ENCODE data around the gene INTS15.
"Not testable (repeated sequence)": the region's sequence is repeated elsewhere in the genome, so short reads cannot be mapped to it uniquely, and the experiment has no call there.

INTS15 gene

DNA sequence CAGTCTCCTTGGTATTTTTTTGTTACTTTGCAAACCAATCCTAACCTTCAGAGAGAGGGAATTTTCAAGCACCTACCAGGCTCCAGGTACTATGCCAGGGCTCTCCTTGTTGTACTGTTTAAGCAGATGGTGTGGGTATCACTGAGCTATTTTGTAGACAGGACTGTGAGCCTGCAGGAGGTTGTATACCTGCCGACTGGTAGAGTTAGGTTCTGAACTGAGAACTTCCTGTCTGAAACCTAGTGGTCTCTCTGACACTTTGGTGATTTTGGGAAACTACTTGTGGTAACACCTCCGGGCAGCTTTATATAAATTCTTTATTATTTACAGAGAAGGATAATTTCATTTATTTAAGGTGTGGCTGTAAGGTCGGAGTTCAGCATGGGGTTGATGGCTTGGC is 30.1 kb downstream of the INTS15 start:
- no peak for DNase-seq

DNA sequence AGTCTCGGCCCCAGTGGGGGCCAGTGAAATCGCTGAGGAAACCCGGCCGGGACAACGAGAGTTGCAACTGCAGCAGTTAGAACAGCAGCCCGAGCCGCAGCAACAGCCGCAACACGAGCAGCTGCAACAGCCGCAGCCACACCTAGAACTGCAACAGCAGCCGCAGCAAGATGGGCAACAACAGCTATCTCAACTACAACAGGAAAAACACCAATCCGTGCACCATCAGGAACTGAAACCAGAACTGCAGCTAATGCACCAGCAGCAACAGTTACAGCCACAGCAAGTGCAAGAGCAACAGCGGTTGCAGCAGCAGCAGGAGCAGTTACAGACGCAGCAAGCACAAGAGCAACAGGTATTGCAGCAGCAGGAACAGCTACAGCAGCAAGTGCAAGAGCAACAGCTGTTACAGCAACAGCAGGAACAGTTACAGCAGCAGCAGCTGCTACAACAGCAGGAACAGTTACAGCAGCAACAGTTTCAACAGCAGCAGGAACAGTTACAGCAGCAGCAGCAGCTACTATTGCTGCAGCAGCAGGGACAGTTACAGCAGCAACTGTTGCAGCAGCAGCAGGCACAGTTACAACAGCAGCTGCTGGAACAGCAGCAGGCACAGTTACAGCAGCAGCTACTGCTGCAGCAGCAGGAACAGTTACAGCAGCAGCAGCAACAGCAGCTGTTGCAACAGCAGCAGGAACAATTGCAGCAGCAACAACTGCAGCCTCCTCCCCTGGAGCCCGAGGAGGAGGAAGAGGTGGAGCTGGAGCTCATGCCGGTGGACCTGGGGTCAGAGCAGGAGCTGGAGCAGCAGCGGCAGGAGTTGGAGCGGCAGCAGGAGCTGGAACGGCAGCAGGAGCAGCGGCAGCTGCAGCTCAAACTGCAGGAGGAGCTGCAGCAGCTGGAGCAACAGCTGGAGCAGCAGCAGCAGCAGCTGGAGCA is 31.6 kb downstream of the INTS15 start:
- DNase-seq, result no peak

DNA sequence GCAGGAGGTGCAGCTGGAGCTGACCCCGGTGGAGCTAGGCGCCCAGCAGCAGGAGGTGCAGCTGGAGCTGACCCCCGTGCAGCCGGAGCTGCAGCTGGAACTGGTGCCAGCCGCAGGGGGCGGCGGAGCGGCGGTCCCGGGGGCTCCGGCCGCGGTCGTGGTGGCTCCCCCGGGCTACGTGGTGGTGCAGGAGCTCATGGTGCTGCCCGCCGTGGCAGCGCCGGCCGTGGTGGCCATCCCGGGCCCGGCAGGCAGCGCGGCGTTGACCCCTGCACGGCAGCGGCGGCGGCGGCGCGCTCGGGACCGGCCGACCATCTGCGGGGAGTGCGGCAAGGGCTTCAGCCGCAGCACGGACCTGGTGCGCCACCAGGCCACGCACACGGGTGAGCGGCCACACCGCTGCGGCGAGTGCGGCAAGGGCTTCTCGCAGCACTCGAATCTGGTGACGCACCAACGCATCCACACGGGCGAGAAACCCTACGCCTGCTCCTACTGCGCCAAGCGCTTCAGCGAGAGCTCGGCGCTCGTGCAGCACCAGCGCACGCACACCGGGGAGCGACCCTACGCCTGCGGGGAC is 32.4 kb downstream of the INTS15 start:
- no peak for DNase-seq

DNA sequence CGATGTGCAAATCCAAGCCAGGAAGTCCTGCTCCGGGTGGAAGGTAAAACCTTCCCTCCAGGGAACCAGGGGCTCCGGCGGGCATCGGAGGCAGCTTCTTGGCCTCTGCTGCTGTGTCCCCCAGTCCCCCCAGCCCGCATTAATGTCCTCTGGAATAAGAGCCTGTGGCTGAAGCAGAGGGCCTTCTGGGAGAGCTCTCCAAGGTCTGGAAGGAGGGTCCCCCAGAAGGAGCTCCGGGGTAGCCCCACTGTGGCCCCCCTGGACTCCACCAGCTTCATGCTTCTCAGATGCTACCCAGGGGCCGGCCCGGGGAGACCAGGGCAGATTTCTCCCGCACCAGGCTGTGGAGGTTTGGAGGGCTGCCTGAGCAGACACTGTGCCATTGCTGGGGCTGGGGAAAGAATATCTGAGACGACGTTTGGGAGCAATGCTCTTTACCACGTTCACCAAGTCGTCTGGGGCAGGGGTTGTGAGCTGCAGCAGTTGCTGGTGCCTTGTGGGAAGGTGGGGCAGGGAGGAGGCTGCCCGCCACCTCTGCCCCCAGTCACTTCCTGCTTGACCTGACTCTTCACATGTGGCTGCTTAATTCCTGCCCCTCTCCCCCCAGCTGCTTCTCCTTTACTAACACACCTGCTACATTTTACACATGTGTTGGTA is 33.9 kb downstream of the INTS15 start:
- no peak for DNase-seq

DNA sequence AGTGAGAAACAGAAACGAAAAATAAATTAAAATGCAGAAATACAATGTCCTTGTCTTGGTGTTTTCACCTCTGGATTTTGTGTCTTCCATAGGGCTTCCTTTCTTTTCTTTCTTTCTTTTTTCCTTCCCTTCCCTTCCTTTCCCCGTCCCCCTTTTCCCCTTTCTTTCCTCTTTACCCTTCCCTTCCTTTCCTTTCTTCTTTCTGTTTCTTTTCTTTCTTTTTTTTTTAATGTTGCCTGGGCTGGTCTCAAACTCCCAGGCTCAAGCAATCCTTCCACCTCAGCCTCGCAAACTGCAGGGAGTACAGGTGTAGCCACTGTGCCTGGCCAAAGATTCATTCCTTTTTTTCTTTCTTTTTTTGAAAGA is 34.4 kb downstream of the INTS15 start:
- no peak for DNase-seq

DNA sequence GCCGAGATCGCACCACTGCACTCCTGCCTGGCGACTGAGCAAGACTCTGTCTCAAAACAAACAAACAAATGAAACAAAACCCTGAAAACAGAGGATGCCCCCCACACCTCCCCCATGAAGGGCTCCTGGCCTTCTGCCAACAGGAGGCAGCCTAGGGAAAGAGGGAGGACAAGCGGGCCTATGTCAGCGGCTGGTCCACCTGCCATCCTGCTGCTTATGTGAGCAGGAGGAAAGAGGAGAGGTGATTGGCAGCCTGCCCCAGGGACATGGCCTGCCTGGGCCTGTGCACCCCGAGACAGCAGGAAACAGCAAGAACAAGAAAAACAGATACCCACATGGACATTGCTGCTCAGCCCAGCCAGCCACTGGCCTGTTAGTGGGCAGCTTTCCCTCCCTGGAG is 38.2 kb downstream of the INTS15 start:
- peak; percentile 35 for DNase-seq

DNA sequence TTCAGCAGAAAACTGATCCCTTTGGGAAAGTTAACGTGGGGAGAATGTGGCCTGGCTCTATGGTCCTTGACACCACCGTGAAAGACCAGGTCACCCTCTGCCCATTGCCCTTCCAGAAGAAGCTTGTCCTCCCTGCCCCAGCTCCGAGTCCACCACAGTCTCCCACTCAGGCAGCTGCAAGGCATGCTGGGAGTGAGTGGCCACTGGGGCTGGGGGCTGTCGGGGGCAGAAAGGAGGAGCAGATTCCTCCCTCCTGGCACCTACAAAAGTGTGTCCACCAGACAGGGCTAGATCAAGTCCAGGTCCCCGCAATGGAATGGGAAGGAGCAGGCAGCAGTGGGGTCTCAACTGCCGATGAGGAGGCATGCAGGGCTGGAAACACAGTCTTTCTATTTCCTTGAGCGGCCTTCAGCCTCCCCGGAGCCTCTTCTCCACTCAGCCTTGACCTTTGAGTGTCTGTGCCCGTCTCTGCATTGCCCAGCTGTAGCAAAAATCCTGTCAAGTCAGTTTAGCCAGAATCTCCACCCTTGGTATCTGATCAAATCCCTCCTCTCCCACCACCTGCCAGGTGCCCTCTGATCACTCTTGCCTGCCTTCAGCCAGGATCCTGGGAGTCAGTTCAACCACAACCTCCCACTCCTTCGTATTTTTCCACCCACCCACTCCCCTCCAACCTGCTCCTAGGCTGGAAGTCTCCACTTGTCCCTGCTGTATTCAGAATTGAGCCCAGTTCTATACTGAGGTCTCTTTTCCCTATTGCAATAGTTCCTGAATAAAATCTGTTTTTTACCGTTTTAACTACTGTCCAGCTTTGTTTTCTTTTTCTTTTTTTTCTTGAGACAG is 40.4 kb downstream of the INTS15 start:
- DNase-seq, result no peak

DNA sequence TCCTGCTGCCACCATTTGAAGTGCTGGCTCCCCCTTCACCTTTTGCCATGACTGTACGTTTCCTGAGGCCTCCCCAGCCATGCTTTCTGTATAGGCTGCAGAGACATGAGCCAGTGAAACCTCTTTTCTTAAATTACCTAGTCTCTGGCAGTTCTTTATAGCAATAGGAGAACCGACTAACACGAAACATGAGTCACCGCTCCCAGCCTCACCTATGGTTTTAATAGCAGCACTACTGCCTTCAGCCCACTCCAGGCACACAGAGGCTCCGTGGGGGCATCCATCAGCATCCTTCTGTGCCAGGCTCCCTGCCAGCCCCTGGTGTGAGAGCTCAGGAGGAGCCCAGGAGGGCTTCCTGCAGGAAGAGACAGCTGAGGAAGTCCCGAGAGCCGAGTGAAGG is 41.8 kb downstream of the INTS15 start:
- DNase-seq, result no peak

DNA sequence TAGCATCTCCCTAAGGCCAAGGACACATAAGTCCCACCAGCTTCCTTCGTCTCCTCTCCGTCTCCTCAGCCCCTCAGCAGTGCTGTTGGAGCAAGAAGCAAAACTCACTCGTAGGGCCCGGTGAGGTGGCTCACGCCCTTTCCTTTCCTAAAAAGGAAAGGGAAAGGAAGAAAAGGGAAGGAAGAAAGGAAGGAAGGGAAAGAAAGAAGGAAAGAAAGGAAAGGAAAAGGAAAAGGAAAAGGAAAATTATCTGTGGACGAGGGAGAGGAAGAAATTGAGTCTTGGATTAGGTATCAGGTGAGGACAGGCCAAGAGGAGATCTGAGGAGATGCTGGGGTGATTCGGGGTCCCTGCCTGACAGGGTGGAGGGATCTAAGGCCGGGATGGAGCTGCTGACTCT is 44.2 kb downstream of the INTS15 start:
- no peak for DNase-seq

DNA sequence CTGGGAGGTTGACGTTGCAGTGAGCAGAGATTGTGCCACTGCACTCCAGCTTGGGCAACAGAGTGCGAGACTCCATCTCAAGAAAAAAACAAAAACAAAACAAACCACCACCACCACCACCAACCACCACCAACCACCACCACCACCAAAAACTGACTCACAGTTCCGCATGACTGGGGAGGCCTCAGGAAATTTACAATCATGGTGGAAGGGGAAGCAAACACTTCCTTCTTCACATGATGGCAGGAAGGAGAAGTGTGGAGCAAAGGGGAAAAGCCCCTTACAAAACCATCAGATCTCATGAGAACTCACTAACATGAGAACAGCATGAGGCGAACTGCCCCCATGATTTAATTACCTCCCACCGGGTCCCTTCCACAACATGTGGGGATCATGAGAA is 45.1 kb downstream of the INTS15 start:
- not testable (repeated sequence) for DNase-seq

DNA sequence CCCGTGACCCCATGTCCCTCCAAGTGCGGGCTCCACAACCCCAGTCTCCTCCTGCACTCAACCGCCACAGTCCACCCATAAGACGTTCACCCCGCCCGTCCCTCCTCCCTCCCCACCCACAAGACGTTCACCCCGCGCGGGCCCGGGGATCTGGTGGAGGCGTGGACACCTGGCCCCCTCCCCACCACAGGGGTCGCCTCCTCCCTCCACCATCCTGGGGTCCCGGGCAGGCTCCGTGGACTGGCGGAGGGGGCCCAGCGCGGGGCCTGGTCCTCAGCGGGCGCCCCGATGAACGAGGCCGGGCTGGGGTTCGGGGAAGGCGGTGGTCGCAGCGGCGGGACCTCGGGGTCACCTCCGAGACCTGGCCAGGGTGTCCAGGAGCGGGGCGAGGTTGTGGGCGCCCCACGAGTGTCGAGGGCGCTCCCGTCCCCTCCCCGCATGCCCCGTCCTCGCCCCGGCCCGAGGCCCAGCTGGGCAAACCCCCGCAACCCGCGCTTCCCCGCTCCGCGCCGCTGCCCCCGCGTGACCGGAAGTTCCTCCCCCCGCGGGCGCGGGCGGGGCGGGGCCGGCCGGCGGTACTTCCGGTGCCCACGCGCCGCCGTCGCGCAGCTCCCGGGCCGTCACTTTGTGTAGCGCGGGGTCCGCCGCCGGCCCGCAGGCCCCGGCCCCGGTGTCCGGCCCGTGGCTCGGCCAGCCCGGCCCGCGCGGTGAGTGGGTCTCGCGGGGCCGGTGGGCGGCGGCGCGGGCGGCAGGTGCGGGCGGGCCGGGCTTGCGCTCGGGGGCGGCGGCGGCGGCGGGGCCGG is 47.1 kb downstream of the INTS15 start, which contains the start of gene ZNF316:
Gene ZNF316 (plus strand): TSS at position 578 of the 803 bp plus-strand sequence. CDS start 5,092 bp downstream, outside the sequence.
- peak; percentile 38 for DNase-seq

DNA sequence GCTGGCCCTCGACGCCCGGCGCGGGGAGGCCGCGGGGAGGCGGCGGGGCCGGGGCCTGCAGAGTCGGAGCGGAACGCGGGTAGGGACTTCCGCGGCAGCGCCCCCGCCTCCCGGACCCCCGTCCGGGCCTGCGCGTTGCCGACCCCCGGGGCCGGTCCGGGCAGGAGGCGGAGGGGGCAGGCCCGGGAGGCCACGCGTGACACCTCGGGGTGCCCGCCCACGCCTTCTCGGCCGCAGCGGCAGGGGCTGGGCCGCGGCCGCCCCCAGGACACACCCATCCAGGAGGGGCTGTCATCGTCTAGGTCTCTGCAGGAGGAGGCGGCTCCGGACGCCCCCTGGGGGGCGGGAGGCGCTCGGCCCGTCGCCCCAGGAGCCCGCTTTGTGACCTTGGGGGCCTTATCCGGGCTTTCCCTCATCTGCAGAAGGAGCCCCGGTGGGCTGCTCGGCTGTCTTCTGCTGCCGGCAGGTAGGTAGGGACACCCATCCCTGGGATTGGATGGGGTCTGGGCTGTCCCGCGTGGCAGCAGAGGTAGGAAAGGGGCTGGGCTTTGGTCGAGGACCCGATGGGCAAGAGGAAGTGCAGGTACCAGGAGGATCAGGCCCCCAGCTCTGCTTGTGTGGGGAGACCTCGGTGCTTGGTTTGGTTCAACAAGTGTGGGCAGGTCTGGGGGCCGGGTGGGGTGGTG is 47.9 kb downstream of the INTS15 start:
- peak; percentile 39 for DNase-seq

DNA sequence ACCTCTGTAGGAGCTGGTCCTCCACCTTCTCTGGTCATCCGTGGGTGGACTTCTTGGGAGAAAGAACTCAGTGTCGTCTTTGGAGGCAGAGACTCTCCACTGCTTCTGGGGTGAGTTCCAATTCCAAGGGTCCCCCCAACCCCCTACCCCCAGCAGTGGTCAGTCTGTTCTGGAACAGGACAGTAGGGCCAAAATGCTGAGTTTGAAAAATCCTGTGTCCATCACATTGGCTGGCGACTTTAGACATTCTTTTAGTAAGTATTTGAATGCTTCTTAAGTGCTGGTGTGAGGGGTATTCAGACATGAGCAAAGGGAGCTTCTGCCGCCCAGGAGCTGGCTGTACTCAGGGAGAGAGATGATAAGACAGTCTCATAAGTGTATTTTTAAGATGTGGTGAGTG is 49.2 kb downstream of the INTS15 start:
- DNase-seq, result no peak

DNA sequence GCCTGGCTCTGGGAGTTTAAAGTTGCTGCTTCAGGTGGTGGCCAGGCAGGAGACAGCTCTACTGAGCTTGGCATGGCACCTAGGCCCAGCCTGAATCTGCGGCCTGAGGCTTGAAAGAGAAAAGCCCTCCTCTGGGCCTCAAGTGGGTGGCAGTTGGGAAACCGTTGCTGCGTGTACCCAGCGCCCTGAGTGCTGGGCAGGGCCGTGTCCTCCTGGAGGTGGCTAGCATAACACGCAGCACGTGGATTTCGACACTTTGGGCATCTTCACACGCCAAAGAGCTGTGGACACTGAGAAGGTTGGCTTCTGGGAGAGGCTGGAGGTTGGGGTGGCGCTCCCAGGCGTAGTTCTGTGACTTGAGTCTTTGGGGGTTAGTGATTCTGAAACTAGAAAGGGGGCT is 49.8 kb downstream of the INTS15 start:
- no peak for DNase-seq

DNA sequence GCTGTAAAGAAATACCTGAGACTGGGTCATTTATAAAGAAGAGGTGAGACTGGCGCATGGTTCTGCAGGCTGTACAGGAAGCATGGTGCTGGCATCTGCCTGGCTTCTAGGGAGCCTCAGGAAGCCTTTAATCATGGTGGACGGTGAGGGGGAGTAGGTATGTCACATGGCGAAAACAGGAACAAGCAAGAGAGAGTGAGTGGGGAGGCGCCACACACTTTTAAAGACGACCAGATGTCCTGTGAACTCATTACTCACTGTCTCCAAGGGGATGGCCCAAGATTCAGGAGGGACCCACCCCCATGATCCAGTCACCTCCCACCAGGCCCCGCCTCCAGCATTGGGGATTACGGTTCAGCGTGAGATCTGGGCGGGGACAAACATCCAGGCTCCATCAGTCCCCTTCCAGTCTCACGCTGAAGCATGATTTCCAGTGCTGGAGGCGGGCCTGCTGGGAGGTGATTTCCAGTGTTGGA is 50.5 kb downstream of the INTS15 start:
- DNase-seq, result no peak

DNA sequence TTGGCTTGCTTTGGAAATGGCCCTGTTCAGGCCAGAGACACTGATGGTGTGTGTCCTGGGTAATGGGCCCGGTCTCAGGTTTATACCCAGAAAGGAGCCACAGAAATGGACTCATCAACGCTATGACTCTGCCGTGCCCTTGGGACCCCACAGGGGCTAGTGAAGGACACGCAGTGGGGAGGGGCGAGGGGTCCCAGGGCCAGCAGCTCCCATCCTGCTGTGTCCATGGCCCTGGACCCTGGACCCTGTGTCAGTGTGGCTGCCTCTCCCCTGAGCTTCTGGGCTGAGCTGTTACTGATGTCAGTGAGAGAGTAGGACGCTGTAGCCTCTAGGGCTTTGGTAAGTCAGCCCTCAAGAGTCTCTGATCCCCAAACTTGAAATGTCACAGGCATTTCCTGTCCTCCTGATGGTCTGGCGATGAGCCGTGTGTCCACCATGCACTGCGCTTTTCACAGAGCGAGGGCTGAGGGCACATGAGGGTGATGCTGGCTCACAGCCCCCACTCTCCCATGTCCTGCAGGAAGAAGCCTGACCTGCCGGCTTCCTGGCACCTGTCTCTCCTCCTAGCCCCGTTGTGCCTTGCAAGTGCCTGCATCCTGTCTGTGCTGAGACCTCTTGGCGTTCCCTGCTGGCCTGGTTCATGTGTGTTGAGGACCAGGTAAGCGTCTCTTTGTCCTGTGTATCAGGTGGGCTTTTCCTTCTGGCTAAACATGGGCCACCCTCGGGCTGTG is 51.6 kb downstream of the INTS15 start:
- no peak for DNase-seq

DNA sequence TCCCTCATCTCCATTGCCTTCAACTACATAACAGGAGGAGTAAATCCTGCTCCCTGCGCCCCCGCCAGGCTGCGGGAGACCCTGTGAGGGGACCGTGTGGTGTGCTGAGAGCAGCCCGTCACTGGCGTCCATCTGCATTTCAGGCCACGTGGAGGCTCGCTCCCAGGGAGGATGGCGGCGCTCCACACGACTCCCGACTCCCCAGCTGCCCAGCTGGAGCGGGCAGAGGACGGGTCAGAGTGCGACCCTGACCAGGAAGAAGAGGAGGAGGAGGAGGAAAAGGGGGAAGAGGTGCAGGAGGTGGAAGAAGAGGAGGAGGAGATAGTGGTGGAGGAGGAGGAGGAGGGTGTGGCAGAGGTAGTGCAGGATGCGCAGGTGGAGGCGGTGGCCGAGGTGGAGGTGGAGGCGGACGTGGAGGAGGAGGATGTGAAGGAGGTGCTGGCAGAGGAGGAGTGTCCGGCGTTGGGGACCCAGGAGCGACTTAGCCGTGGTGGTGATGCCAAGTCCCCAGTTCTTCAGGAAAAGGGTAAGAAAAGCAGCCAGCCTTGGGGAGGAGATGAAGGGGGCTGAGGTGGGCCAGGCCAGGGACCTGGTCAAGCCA is 52.5 kb downstream of the INTS15 start:
- no peak for DNase-seq

DNA sequence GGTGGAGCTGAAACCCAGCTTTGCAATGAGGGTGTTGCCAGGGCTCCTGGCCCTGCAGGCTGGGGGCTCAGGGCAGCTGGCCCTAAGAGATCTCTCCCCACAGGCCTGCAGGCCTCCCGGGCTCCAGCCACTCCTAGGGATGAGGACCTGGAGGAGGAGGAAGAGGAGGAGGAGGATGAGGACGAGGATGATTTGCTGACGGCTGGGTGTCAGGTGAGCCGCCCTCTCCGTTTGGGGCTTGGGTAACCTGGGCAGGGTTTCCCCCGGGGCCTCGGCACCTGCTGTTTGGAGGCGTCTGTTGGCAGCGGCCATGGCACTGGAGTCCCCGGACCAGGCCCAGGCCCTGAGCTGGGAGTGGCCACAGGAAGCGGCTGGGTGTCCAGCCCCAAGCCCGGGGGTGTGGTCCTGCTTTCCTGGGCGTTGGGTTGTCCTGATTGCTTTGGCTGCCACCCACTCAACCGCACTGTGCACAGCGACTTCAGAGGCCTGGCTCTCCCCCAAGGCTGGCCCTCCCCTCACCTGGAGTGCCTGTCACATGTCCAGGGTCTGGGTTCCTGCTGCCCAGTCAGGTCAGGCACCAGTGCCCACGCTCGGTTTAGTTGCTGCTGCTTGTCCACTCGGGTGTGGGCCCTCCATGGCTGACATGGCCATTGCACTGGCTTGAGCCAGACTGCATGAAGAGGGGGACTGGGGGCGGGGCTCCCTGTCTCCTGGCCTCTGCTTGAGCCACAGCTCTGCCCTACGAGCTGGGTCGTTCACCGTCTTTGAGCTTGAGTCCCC is 53.2 kb downstream of the INTS15 start:
- DNase-seq, result no peak

DNA sequence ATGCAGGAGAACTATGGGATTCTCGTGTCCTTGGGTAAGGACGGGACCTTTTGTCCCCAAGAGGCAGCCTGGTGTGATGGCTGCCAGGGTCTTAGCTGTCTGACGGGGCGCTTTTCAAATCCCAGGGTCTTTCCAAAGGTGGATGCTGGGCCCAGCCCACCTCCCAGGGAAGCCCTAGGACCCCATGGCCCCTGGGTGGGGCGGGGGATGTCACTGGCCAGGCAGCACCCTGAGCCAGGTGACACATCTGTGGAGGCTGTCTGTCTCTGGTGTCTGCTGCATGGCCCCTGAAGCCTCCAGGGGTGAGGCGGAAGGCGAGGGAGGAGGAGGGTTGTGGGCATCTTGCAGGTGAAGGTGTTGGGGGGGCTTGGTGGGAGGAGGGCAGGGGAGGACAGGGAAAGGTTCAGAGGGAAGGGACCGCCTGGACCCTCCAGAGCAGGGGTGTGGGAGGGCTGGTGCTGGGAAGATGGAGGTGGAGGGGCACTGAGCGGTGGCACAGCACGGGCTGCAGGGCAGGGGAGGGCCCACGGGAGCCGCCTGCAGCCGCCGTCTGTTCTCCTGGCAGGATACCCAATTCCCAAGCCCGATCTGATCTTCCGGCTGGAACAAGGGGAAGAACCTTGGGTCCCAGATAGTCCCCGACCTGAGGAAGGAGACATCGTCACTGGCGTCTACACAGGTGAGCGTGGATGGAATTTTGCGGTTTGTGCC is 54.2 kb downstream of the INTS15 start:
- no peak for DNase-seq

Measured in COR-L47 (cell line).